ENCODE results near the gene ZNF492. TPM values are rescaled to one million over a fixed set of nuclear protein-coding genes. Genes with fewer than 3 reads are reported as not detected.

ZNF492 gene
- total RNA-seq, 1 donor: 0.45 TPM

- no peak for DNase-seq (ENCODE audit: low read depth)
- no peak for TF ChIP-seq CTCF (IDR thresholded peaks at IDR 0.05; ENCODE audit: insufficient read depth, low read length)
- H3K4me3 ChIP-seq (ENCODE audit: low read depth, low read length): no peak overlapping the region
These were observed 30.3 kb upstream of the ZNF492 start for GRCh38 chr19:22603518-22604440.

DNA sequence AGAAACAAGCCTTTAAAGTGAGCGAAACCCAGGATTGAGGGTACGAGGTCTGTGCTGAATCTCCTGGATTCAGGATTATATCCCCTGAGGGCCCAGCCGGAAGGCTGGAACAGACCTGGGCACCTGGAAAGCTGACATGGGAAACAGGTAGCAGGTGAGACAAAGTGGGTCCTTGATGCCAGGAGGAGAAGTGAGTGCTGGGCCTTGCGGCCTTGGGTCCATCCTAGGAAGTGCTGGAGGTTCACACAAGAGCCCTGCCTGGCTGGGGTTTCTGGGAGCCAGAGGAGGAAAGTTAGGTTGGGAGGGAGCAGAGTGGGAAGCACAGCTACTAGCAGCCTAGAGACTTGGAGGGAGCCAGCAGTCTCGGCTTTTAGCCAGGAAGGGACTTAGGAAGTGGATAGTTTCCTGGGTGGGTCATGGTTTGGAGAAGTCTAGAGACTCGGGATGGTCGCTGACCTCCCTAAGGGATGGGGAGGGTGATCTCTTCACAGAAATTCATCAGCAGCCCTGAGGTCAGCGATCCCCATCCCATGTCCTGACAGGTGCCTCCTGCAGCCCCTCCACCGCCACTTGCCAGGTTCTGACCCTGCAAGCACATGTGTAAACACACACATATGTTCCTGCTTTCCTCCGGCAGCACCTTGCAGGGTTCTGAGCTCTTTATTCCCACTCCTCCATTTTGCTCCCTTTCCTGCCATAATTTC lies 29.4 kb upstream of the ZNF492 start:
- no peak for DNase-seq (ENCODE audit: low read depth)

GRCh38 chr19:22605275-22606211 lies 28.6 kb upstream of the ZNF492 start:
- no peak overlapping the region for H3K4me3 ChIP-seq (ENCODE audit: low read depth, low read length)
- TF ChIP-seq CTCF (IDR thresholded peaks at IDR 0.05; ENCODE audit: insufficient read depth, low read length): no peak
- DNase-seq (ENCODE audit: low read depth): no peak

More for the DNA sequence above, 29.4 kb upstream of the ZNF492 start:
- TF ChIP-seq CTCF (IDR thresholded peaks at IDR 0.05; ENCODE audit: insufficient read depth, low read length): no peak
- no peak overlapping the region for H3K4me3 ChIP-seq (ENCODE audit: low read depth, low read length)

- TF ChIP-seq CTCF (IDR thresholded peaks at IDR 0.05; ENCODE audit: insufficient read depth, low read length): no peak
- DNase-seq (ENCODE audit: low read depth): no peak
- no peak overlapping the region for H3K4me3 ChIP-seq (ENCODE audit: low read depth, low read length)
These were observed 27.9 kb upstream of the ZNF492 start for GRCh38 chr19:22606212-22606553.

GRCh38 chr19:22606954-22607652 lies 27.0 kb upstream of the ZNF492 start:
- no peak for TF ChIP-seq CTCF (IDR thresholded peaks at IDR 0.05; ENCODE audit: insufficient read depth, low read length)
- H3K4me3 ChIP-seq (ENCODE audit: low read depth, low read length): no peak overlapping the region
- DNase-seq (ENCODE audit: low read depth): no peak
